Activated CD4-positive, CD25-positive, alpha-beta regulatory T cell treated with anti-CD3 and anti-CD28 coated beads, Interleukin-2, amount 50 U/mL, for 72 hours (primary cell): Measurements from ENCODE around the gene TMEM129.
"Not testable (repeated sequence)": the region's sequence is repeated elsewhere in the genome, so short reads cannot be mapped to it uniquely, and the experiment has no call there.

Source experiments
- DNase-seq: peaks from one replicate; pipeline ENCODE4 v3.0.0; 2021

Gene TMEM129

GRCh38 chr4:1690698-1691097 lies 30.4 kb downstream of the TMEM129 start:
- DNase-seq: no peak

GRCh38 chr4:1686440-1687036 lies 34.6 kb downstream of the TMEM129 start:
- no peak for DNase-seq

GRCh38 chr4:1685235-1686150 lies 35.6 kb downstream of the TMEM129 start:
- no peak for DNase-seq

GRCh38 chr4:1684506-1685234 lies 36.5 kb downstream of the TMEM129 start:
- peak; percentile 99 for DNase-seq

- peak; percentile 57 for DNase-seq
These were observed 37.2 kb downstream of the TMEM129 start, which contains the start of gene FAM53A for GRCh38 chr4:1683736-1684505. TSS of gene FAM53A (minus strand) at chr4:1684313. CDS start at chr4:1668741, 15,572 bp downstream.

- DNase-seq: no peak
These were observed 37.8 kb downstream of the TMEM129 start for GRCh38 chr4:1683261-1683735.

- no peak for DNase-seq
These were observed 38.3 kb downstream of the TMEM129 start for GRCh38 chr4:1682860-1683259.

- no peak for DNase-seq
These were observed 42.9 kb downstream of the TMEM129 start for GRCh38 chr4:1678244-1678643.

- DNase-seq: no peak
These were observed 44.3 kb downstream of the TMEM129 start for GRCh38 chr4:1676605-1677525.

GRCh38 chr4:1675802-1676137 lies 45.4 kb downstream of the TMEM129 start:
- no peak for DNase-seq

- no peak for DNase-seq
These were observed 45.9 kb downstream of the TMEM129 start for GRCh38 chr4:1675136-1675801.

GRCh38 chr4:1674682-1675081 lies 46.4 kb downstream of the TMEM129 start:
- DNase-seq: no peak

- no peak for DNase-seq
These were observed 47.5 kb downstream of the TMEM129 start for GRCh38 chr4:1673671-1674070.

- DNase-seq: not testable (repeated sequence)
These were observed 50.1 kb downstream of the TMEM129 start for GRCh38 chr4:1671011-1671410.

GRCh38 chr4:1670279-1670678 lies 50.8 kb downstream of the TMEM129 start:
- DNase-seq: no peak

- no peak for DNase-seq
These were observed 51.3 kb downstream of the TMEM129 start for GRCh38 chr4:1669850-1670249.

GRCh38 chr4:1669270-1669669 lies 51.9 kb downstream of the TMEM129 start:
- no peak for DNase-seq

- no peak for DNase-seq
These were observed 52.7 kb downstream of the TMEM129 start for GRCh38 chr4:1668488-1668840.

- no peak for DNase-seq
These were observed 53.9 kb downstream of the TMEM129 start for GRCh38 chr4:1667273-1667672.

GRCh38 chr4:1666391-1666790 lies 54.7 kb downstream of the TMEM129 start:
- DNase-seq: no peak
